HepG2 (cell line): ENCODE data around the gene SLC35F4.

ENCODE experiments used
- MEIS2 ChIP-seq: sonication (generic); formaldehyde crosslinking; IDR thresholded peaks from 2 replicates; pipeline ENCODE4 v1.9.0; 2021; ENCODE audit warnings: mild to moderate bottlenecking, missing genetic modification reagents
- MIER3 ChIP-seq: IDR thresholded peaks from 2 replicates; pipeline ENCODE4 v1.6.1; 2016; ENCODE audit warnings: missing compliant biosample characterization, borderline replicate concordance
- SIX1 ChIP-seq: sonication (generic); formaldehyde crosslinking; IDR thresholded peaks from 2 replicates; pipeline ENCODE4 v1.4.0; 2020; ENCODE audit warnings: missing genetic modification reagents, borderline replicate concordance
- ZNF30 ChIP-seq: sonication (generic); formaldehyde crosslinking; IDR thresholded peaks from 2 replicates; pipeline ENCODE4 v1.5.0; 2020; ENCODE audit warnings: mild to moderate bottlenecking, missing genetic modification reagents
- ZNF446 ChIP-seq: sonication (generic); formaldehyde crosslinking; IDR thresholded peaks from 2 replicates; pipeline ENCODE4 v1.5.0; 2020; ENCODE audit warnings: mild to moderate bottlenecking, missing genetic modification reagents
- TF ChIP-seq, protein P1 (sequence below): sonication (generic); formaldehyde crosslinking; IDR thresholded peaks from 2 replicates; pipeline ENCODE4 v1.5.1; 2020; ENCODE audit warnings: missing genetic modification reagents, mild to moderate bottlenecking, borderline replicate concordance

DNA sequence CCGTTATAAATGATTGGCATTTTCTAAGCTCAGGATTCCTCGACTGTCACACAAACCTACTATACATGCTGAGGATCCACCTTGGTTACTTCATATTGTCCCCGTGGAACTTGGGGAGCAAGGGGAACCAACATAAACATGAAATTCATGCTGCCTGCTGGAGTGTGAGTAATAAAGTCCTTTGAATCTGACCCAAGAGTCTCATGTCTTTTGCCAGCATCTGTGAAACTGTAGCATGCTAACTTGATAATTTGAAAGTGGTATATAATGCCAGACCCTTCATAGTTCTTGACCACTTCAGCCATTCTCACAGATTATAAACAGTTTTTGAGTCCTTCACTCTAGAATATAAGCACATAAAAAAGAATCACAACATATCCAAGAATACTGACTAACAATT, 17.1 kb downstream of the SLC35F4 start:
- TF ChIP-seq, protein P1, sequence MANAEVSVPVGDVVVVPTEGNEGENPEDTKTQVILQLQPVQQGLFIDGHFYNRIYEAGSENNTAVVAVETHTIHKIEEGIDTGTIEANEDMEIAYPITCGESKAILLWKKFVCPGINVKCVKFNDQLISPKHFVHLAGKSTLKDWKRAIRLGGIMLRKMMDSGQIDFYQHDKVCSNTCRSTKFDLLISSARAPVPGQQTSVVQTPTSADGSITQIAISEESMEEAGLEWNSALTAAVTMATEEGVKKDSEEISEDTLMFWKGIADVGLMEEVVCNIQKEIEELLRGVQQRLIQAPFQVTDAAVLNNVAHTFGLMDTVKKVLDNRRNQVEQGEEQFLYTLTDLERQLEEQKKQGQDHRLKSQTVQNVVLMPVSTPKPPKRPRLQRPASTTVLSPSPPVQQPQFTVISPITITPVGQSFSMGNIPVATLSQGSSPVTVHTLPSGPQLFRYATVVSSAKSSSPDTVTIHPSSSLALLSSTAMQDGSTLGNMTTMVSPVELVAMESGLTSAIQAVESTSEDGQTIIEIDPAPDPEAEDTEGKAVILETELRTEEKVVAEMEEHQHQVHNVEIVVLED (CRISPR knock-in tag), result no peak
- TF ChIP-seq MIER3 (CRISPR knock-in tag) (no peak), SIX1 (CRISPR knock-in tag) (no peak), ZNF30 (CRISPR knock-in tag) (no peak), ZNF446 (CRISPR knock-in tag) (no peak), MEIS2 (CRISPR knock-in tag) (no peak)
